DND-41 (cell line): ENCODE results near the gene TCEANC2.

Experiments
- EZH2 ChIP-seq: IDR thresholded peaks from 3 replicates; pipeline ENCODE4 v1.6.1; 2012; ENCODE audit warnings: borderline replicate concordance, low read depth, mild to moderate bottlenecking, moderate library complexity, low read length, inconsistent platforms; ENCODE audit not compliant: severe bottlenecking
- TF ChIP-seq, protein P1 (sequence below): IDR thresholded peaks from 2 replicates; pipeline ENCODE4 v1.5.1; 2012; ENCODE audit warnings: borderline replicate concordance, low read length, moderate library complexity, mild to moderate bottlenecking; ENCODE audit not compliant: poor library complexity, severe bottlenecking; ENCODE audit errors: extremely low read depth

GRCh38 chr1:54096877-54097240 lies 43.5 kb downstream of the TCEANC2 start:
- TF ChIP-seq, protein P1, sequence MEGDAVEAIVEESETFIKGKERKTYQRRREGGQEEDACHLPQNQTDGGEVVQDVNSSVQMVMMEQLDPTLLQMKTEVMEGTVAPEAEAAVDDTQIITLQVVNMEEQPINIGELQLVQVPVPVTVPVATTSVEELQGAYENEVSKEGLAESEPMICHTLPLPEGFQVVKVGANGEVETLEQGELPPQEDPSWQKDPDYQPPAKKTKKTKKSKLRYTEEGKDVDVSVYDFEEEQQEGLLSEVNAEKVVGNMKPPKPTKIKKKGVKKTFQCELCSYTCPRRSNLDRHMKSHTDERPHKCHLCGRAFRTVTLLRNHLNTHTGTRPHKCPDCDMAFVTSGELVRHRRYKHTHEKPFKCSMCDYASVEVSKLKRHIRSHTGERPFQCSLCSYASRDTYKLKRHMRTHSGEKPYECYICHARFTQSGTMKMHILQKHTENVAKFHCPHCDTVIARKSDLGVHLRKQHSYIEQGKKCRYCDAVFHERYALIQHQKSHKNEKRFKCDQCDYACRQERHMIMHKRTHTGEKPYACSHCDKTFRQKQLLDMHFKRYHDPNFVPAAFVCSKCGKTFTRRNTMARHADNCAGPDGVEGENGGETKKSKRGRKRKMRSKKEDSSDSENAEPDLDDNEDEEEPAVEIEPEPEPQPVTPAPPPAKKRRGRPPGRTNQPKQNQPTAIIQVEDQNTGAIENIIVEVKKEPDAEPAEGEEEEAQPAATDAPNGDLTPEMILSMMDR: no peak
- no peak for TF ChIP-seq EZH2
